Stomach (tissue), 9 donors: ENCODE measurements around the gene PPP1R1C. TPM values are rescaled to one million over a fixed set of nuclear protein-coding genes. Genes with fewer than 3 reads are reported as not detected.

ENCODE experiments used
- DNase-seq, 2 donors: peaks; one replicate each; pipeline versions ENCODE4 v3.0.0 to v3.0.0-alpha.2; 2013 to 2019
- H3K27ac ChIP-seq, 5 donors: fragments of 200-600 bp in 4 of 5; sonication (generic) in 4 of 5; one replicate each; pipeline ENCODE4 v1.5.1; 2013 to 2019; ENCODE audit warnings: mild to moderate bottlenecking in 1 of 5, moderate library complexity in 1 of 5
- H3K27me3 ChIP-seq, 3 donors: fragments of 200-600 bp; sonication (generic); one replicate each; pipeline ENCODE4 v1.5.1; 2017 to 2019; ENCODE audit warnings: mixed run types in 1 of 3
- H3K36me3 ChIP-seq, 4 donors: fragments of 200-600 bp; sonication (generic); 1 replicate in 3 of 4; 2 replicates in 1 of 4; pipeline ENCODE4 v1.5.1; 2016 to 2019
- H3K4me1 ChIP-seq, 4 donors: fragments of 200-600 bp; sonication (generic); one replicate each; pipeline ENCODE4 v1.5.1; 2016 to 2019
- H3K4me3 ChIP-seq, 4 donors: fragments of 200-600 bp; sonication (generic) in 3 of 4; one replicate each; pipeline ENCODE4 v1.5.1; 2016 to 2019; ENCODE audit warnings: mild to moderate bottlenecking in 1 of 4
- H3K9me3 ChIP-seq, 4 donors: fragments of 200-600 bp; sonication (generic); one replicate each; pipeline ENCODE4 v1.5.1; 2016 to 2019
- EP300 ChIP-seq: sonication (generic); formaldehyde crosslinking; IDR thresholded peaks from one replicate; pipeline ENCODE4 v1.6.1; 2017; ENCODE audit warnings: antibody characterized with exemption
- POLR2A ChIP-seq, 4 donors: fragments of 450-650 bp; IDR thresholded peaks; one replicate each; pipeline ENCODE4 v1.6.1; 2016; ENCODE audit warnings: antibody characterized with exemption in 4 of 4, control low read depth in 2 of 4, mild to moderate bottlenecking in 1 of 4, moderate library complexity in 1 of 4
- POLR2AphosphoS5 ChIP-seq, 3 donors: sonication (generic); formaldehyde crosslinking; IDR thresholded peaks; one replicate each; pipeline ENCODE4 v1.6.1; 2016; ENCODE audit warnings: antibody characterized with exemption in 3 of 3
- WGBS, 5 donors: extraction: QIAGEN DNeasy Blood & Tissue Kit in 3 of 5; methylation state at CpG; one replicate each; pipeline versions ENCODE4 v1.1.5 to v1.1.7; 2013 to 2018; 5-methylcytosine and 5-hydroxymethylcytosine counted together
- intact Hi-C: fragments of 100-400 bp; cut with DNase I; formaldehyde crosslinking; loops from one replicate; pipeline ENCODE4 v1.15.1; 2023; ENCODE audit warnings: low total_unique reads
- polyA plus RNA-seq, 3 donors: library from polyadenylated mRNA; stranded (reverse); fragments of 200-250 nt; gene quantifications; one replicate each; pipeline ENCODE4 v1.2.3, GENCODE V29; 2013
- total RNA-seq, 5 donors: library from RNA; depleted of rRNA; stranded (reverse); fragments of >200 nt; gene quantifications; one replicate each; pipeline versions ENCODE4 v1.1.0 to v1.2.3, GENCODE V29; 2014 to 2016
- TF ChIP-seq, protein P1 (sequence below), 7 experiments: fragments of 450-650 bp in 4 of 7; fragments of 200-600 bp in 3 of 7; sonication (generic) in 3 of 7; IDR thresholded peaks; one replicate each; pipeline ENCODE4 v1.5.1; 2016 to 2019; ENCODE audit warnings: antibody characterized with exemption in 7 of 7, control low read depth in 2 of 7, mild to moderate bottlenecking in 1 of 7
- donor health status: healthy with polysubstance abuse.
- donor health status: Bipolar disorder and iron deficiency.
- donor health status: healthy.

Gene PPP1R1C
- total and polyA plus RNA-seq, 8 donors = 1.6 to 10.4 (median 3.9) TPM; not detected in 4

DNA sequence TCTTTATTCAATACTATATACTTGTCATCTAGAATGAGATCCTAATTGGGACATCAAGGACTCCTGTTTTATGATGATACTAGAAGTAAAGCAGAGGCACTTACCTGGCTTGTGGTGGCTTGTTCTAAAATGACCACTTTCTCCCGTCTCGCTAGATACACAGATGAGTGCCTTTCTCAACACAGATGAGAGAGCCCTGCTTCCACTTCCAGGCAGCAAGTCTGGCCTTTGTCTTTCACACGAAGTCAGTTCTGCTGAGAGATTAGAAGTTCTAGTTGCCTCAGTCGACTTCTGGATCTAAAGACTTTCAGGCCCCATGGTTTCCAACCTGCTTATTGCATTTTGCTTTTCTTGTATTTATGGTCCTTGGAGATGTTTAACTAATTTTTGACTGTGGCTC is 70.3 kb downstream of the PPP1R1C start:
- Histone ChIP-seq H3K36me3 (no peaks in the 10 kb centered on the region), H3K27me3 (no peaks in the 10 kb centered on the region), H3K4me3 (no peak overlapping the region), H3K27ac (no peak overlapping the region), H3K9me3 (no peaks in the 10 kb centered on the region), H3K4me1 (peaks cover 0 to 7% (median 0%) of the 10 kb centered on the region in 4 donors)
- TF ChIP-seq POLR2A (IDR thresholded peaks at IDR 0.05) = no peak
- TF ChIP-seq, protein P1, sequence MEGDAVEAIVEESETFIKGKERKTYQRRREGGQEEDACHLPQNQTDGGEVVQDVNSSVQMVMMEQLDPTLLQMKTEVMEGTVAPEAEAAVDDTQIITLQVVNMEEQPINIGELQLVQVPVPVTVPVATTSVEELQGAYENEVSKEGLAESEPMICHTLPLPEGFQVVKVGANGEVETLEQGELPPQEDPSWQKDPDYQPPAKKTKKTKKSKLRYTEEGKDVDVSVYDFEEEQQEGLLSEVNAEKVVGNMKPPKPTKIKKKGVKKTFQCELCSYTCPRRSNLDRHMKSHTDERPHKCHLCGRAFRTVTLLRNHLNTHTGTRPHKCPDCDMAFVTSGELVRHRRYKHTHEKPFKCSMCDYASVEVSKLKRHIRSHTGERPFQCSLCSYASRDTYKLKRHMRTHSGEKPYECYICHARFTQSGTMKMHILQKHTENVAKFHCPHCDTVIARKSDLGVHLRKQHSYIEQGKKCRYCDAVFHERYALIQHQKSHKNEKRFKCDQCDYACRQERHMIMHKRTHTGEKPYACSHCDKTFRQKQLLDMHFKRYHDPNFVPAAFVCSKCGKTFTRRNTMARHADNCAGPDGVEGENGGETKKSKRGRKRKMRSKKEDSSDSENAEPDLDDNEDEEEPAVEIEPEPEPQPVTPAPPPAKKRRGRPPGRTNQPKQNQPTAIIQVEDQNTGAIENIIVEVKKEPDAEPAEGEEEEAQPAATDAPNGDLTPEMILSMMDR (IDR thresholded peaks at IDR 0.05) = no peak
- TF ChIP-seq EP300 = no peak
- no peak for TF ChIP-seq POLR2AphosphoS5 (IDR thresholded peaks at IDR 0.05)
- 86 to 91% (median 87%) methylated on average over 4 of the region's 4 CpGs for WGBS, 5 donors
- no peak for DNase-seq
- intact Hi-C loops = no loop called here

DNA sequence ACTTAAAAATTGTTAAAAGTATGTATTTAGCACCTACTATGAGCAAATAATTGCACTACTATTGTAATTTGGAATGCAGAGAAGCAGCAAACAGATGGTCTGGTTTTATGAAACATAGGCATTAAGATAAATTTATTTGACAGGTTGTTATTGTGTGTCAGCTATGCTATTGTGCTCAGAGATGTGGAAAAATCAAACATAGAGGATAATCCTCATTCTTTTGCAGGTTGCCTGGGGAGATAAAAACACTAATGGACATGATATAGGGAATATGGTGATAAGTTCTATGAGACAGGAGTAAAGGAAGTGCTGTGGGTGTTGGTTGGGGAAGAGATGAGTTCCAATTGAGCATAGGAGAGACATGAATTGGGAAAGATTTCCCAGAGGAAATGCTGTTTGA is 71.3 kb downstream of the PPP1R1C start:
- intact Hi-C loops = no loop called here

DNA sequence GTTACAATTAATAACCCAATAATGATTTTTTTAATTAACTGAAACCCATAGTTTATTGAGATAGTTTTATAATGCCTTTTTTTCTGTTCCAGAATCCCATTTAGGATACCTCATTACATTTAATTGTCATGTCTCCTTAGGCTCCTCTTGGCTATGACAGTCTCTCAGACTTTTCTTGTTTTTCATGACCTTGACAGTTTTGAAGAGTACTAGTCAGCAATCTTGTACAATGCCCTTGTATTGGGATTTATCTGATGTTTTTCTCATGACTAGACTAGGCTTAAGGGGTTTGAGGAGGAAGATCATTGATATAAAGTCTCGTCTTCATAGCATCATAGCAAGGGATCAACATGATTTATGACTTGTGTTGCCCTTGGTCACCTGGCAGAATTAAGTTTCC is 72.4 kb downstream of the PPP1R1C start:
- H3K9me3 ChIP-seq = no peaks in the 10 kb centered on the region
- H3K36me3 ChIP-seq = no peaks in the 10 kb centered on the region
- TF ChIP-seq, protein P1 (IDR thresholded peaks at IDR 0.05) = no peak
- TF ChIP-seq POLR2A (IDR thresholded peaks at IDR 0.05) (no peak), POLR2AphosphoS5 (IDR thresholded peaks at IDR 0.05) (no peak), EP300 (no peak)
- 82 to 96% (median 87%) methylated on average over 1 of the region's 1 CpG for WGBS, 5 donors
- no peak for DNase-seq
- H3K4me3 ChIP-seq = no peak overlapping the region
- intact Hi-C loops = no loop called here
- no peak overlapping the region for H3K27ac ChIP-seq
- no peaks in the 10 kb centered on the region for H3K27me3 ChIP-seq
- no peaks in the 10 kb centered on the region for H3K4me1 ChIP-seq

More for the DNA sequence above, 71.3 kb downstream of the PPP1R1C start:
- Histone ChIP-seq H3K27ac (no peak overlapping the region), H3K36me3 (no peaks in the 10 kb centered on the region), H3K4me1 (no peaks in the 10 kb centered on the region), H3K4me3 (no peak overlapping the region), H3K9me3 (no peaks in the 10 kb centered on the region), H3K27me3 (no peaks in the 10 kb centered on the region)
- no peak for DNase-seq
- TF ChIP-seq POLR2AphosphoS5 (IDR thresholded peaks at IDR 0.05) = no peak
- no peak for TF ChIP-seq EP300

DNA sequence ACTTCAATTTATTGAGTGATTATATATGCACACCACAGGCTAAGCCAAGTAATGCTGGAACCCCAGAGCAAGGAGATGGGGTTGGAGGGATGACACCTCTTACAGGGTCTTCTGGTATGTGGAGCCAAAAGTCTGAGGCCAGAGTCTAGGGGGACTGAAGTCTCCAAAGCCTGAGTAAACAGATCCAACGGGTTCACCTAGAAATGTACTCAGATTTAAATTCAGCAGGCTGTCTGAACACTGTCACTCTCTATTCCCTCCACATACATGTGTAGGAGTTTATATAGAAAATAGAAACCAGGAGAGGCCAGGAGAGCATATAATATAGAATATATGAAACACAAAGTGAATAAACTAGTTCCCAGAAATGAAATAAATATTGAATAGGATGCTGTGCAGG is 76.1 kb downstream of the PPP1R1C start:
- no peak overlapping the region for H3K4me3 ChIP-seq
- H3K9me3 ChIP-seq = no peaks in the 10 kb centered on the region
- no peak for DNase-seq
- no peaks in the 10 kb centered on the region for H3K27me3 ChIP-seq
- H3K4me1 ChIP-seq = peaks cover 0 to 9% (median 0%) of the 10 kb centered on the region in 4 donors
- no peaks in the 10 kb centered on the region for H3K36me3 ChIP-seq
- intact Hi-C loops = no loop called here
- WGBS, 5 donors = 36 to 53% (median 47%) methylated on average over 1 of the region's 1 CpG
- H3K27ac ChIP-seq = no peak overlapping the region
- no peak for TF ChIP-seq POLR2AphosphoS5 (IDR thresholded peaks at IDR 0.05)
- TF ChIP-seq POLR2A (IDR thresholded peaks at IDR 0.05) = no peak
- TF ChIP-seq EP300 = no peak
- TF ChIP-seq, protein P1 (IDR thresholded peaks at IDR 0.05) = no peak

DNA sequence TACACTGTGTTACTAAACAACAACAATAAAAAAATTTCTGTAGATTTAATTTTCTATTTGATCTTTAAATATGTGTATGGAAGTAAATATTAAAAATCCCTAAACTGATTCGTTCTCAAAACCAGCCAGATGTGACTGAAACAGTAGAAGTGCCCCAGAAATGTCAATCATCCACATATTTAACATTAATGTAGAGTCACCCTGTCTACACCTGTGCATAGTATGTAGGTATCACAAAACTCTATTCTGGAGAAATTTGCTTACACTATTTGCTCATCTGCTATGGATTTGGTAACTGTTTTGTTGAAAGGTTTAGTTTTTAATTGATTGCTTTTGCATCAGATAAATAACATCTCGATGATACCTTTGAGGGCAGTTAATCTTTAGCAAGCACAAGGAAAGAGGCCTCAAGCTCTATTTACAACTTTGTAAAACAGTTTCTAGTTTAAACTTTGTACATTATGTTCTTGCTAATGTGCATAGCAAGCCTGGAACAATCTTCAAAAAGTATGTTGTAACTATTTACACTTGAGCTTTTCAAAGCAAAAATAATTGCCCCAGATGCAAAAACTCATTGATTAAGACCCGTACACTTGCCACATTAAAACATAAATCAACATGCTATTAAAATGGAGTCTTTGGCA is 76.8 kb downstream of the PPP1R1C start:
- Histone ChIP-seq H3K27me3 (no peaks in the 10 kb centered on the region), H3K4me3 (no peak overlapping the region), H3K4me1 (peaks cover 0 to 9% (median 0%) of the 10 kb centered on the region in 4 donors), H3K27ac (no peak overlapping the region), H3K9me3 (no peaks in the 10 kb centered on the region), H3K36me3 (no peaks in the 10 kb centered on the region)
- WGBS, 5 donors = 47 to 57% (median 53%) methylated on average over 3 of the region's 3 CpGs
- intact Hi-C loops = no loop called here
- DNase-seq = no peak
- TF ChIP-seq POLR2AphosphoS5 (IDR thresholded peaks at IDR 0.05) = no peak
- TF ChIP-seq POLR2A (IDR thresholded peaks at IDR 0.05) = no peak
- TF ChIP-seq EP300 = no peak
- TF ChIP-seq, protein P1 (IDR thresholded peaks at IDR 0.05) = no peak
